H1 (cell line): ENCODE measurements around the gene MGST3. TPM values are rescaled to one million over a fixed set of nuclear protein-coding genes. Genes with fewer than 3 reads are reported as not detected.
A peak's percentile ranks its signal among the peaks of the same experiment; 100 is the strongest.

Experiments
- CTCF ChIA-PET: fragments of 300-600 bp; sonication (Branson Sonifier 250); formaldehyde crosslinking; loops from one replicate; lab custom pipeline; 2021; ENCODE audit not compliant: partially characterized antibody; lab: Charles Lee
- POLR2A ChIA-PET: fragments of 300-600 bp; sonication (Branson Sonifier 250); formaldehyde crosslinking; loops from one replicate; lab custom pipeline; 2021; ENCODE audit warnings: inconsistent platforms; ENCODE audit not compliant: partially characterized antibody; lab: Charles Lee
- DNase-seq, 2 experiments: peaks; one replicate each; pipeline versions ENCODE4 v3.0.0 to v3.0.0-alpha.2; 2010 to 2022; ENCODE audit warnings: low spot score in 2 of 2, low read depth in 1 of 2, mixed read lengths in 1 of 2
- FAIRE-seq: peaks from 2 replicates; lab custom pipeline; 2011; peaks lifted over from hg19 to GRCh38; lab: Jason Lieb, UNC
- H2AFZ ChIP-seq: 2 replicates; pipeline ENCODE4 v1.8.1; 2012; ENCODE audit warnings: low read length, inconsistent platforms
- H2AK5ac ChIP-seq: 2 replicates; pipeline ENCODE4 v1.6.1; 2013; ENCODE audit warnings: low read depth, low read length
- H2BK120ac ChIP-seq: replicated peaks from 2 replicates; pipeline ENCODE3; 2013; ENCODE audit warnings: low read depth, low read length, inconsistent platforms
- H2BK12ac ChIP-seq: 2 replicates; pipeline ENCODE4 v1.6.1; 2013; ENCODE audit warnings: low read depth, low read length
- H2BK15ac ChIP-seq: 2 replicates; pipeline ENCODE4 v1.6.1; 2013; ENCODE audit warnings: low read length
- H2BK20ac ChIP-seq: 2 replicates; pipeline ENCODE4 v1.6.1; 2013; ENCODE audit warnings: low read length
- H2BK5ac ChIP-seq: 2 replicates; pipeline ENCODE4 v1.6.1; 2013; ENCODE audit warnings: low read depth, low read length
- H3K14ac ChIP-seq: 2 replicates; pipeline ENCODE4 v1.6.1; 2013; ENCODE audit warnings: inconsistent platforms; ENCODE audit not compliant: insufficient read length
- H3K18ac ChIP-seq: 2 replicates; pipeline ENCODE4 v1.6.1; 2013; ENCODE audit warnings: low read length; ENCODE audit errors: extremely low read depth
- H3K23ac ChIP-seq: 2 replicates; pipeline ENCODE4 v1.6.1; 2013; ENCODE audit warnings: inconsistent platforms; ENCODE audit not compliant: insufficient read length
- H3K23me2 ChIP-seq: 2 replicates; pipeline ENCODE4 v1.6.1; 2013; ENCODE audit warnings: low read depth, low read length
- H3K27ac ChIP-seq: 2 replicates; pipeline ENCODE4 v1.6.1; 2011; ENCODE audit warnings: low read depth, low read length, inconsistent platforms
- H3K27me3 ChIP-seq, 4 experiments: replicated peaks in 1 of 4; 1 replicate in 1 of 4; 2 replicates in 3 of 4; pipeline versions ENCODE4 v1.6.1 to v1.8.1; 2011 to 2013; ENCODE audit warnings: low read length in 3 of 4, mild to moderate bottlenecking in 3 of 4, inconsistent platforms in 2 of 4, mixed read lengths in 2 of 4, moderate library complexity in 1 of 4; ENCODE audit not compliant: control insufficient read depth in 3 of 4, insufficient read depth in 3 of 4; ENCODE audit errors: extremely low read depth in 1 of 4
- H3K36me3 ChIP-seq, 4 experiments: 2 replicates each; pipeline versions ENCODE4 v1.6.1 to v1.8.1; 2011 to 2013; ENCODE audit warnings: mild to moderate bottlenecking in 4 of 4, low read length in 3 of 4, moderate library complexity in 2 of 4, control low read depth in 1 of 4, inconsistent platforms in 1 of 4; ENCODE audit not compliant: insufficient read depth in 4 of 4, control insufficient read depth in 2 of 4
- H3K4ac ChIP-seq: replicated peaks from 2 replicates; pipeline ENCODE3; 2013; ENCODE audit warnings: low read length, low read depth, mixed read lengths, inconsistent platforms; ENCODE audit not compliant: insufficient read length
- H3K4me1 ChIP-seq, 4 experiments: replicated peaks in 1 of 4; 1 replicate in 1 of 4; 2 replicates in 3 of 4; pipeline versions ENCODE4 v1.6.1 to v1.8.1; 2011 to 2013; ENCODE audit warnings: low read length in 3 of 4, inconsistent platforms in 2 of 4, mixed read lengths in 1 of 4; ENCODE audit not compliant: insufficient read depth in 4 of 4, control insufficient read depth in 3 of 4
- H3K4me2 ChIP-seq, 2 experiments: 2 replicates each; pipeline versions ENCODE4 v1.6.1 to v1.8.1; 2011 to 2013; ENCODE audit warnings: low read depth in 2 of 2, low read length in 2 of 2, control low read depth in 1 of 2, inconsistent platforms in 1 of 2, mild to moderate bottlenecking in 1 of 2; ENCODE audit not compliant: insufficient read depth in 1 of 2
- H3K4me3 ChIP-seq, 4 experiments: fragments of 200-600, 300-600 bp in 1 of 4; sonication (generic), shearing (Covaris generic), sonication (Bioruptor Twin) in 1 of 4; 2 replicates each; pipeline versions ENCODE4 v1.5.1 to v1.8.1; 2011 to 2016; ENCODE audit warnings: low read length in 4 of 4, low read depth in 3 of 4, control low read depth in 2 of 4, inconsistent platforms in 2 of 4, mild to moderate bottlenecking in 2 of 4, mixed read lengths in 1 of 4, moderate library complexity in 1 of 4; ENCODE audit not compliant: insufficient read depth in 2 of 4; ENCODE audit errors: extremely low read depth in 1 of 4
- H3K56ac ChIP-seq: replicated peaks from 2 replicates; pipeline ENCODE3; 2013; ENCODE audit warnings: low read depth, mild to moderate bottlenecking, mixed read lengths, low read length, inconsistent platforms; ENCODE audit not compliant: insufficient read length
- H3K79me1 ChIP-seq: 2 replicates; pipeline ENCODE4 v1.6.1; 2013; ENCODE audit warnings: low read depth, low read length, control low read depth
- H3K79me2 ChIP-seq, 2 experiments: 2 replicates each; pipeline versions ENCODE4 v1.6.1 to v1.8.1; 2012 to 2013; ENCODE audit warnings: low read length in 2 of 2, mild to moderate bottlenecking in 2 of 2, inconsistent platforms in 1 of 2; ENCODE audit not compliant: insufficient read depth in 2 of 2, control insufficient read depth in 1 of 2
- H3K9ac ChIP-seq, 4 experiments: replicated peaks in 1 of 4; 1 replicate in 1 of 4; 2 replicates in 3 of 4; pipeline versions ENCODE4 v1.6.1 to v1.8.1; 2011 to 2013; ENCODE audit warnings: low read depth in 3 of 4, low read length in 3 of 4, control low read depth in 2 of 4, mild to moderate bottlenecking in 2 of 4, moderate library complexity in 2 of 4, inconsistent platforms in 1 of 4; ENCODE audit errors: extremely low read depth in 1 of 4
- H3K9me3 ChIP-seq, 2 experiments: 2 replicates each; pipeline versions ENCODE4 v1.6.1 to v1.8.1; 2012 to 2013; ENCODE audit warnings: mild to moderate bottlenecking in 2 of 2, moderate library complexity in 2 of 2, control low read depth in 1 of 2, inconsistent platforms in 1 of 2, low read depth in 1 of 2, low read length in 1 of 2, mixed read lengths in 1 of 2; ENCODE audit not compliant: insufficient read depth in 2 of 2
- H4K20me1 ChIP-seq, 2 experiments: replicated peaks in 1 of 2; 2 replicates each; pipeline versions ENCODE3 to v1.8.1; 2011 to 2013; ENCODE audit warnings: inconsistent platforms in 2 of 2, low read length in 2 of 2, mild to moderate bottlenecking in 1 of 2; ENCODE audit not compliant: insufficient read depth in 2 of 2, control insufficient read depth in 1 of 2
- H4K5ac ChIP-seq: 2 replicates; pipeline ENCODE4 v1.6.1; 2013; ENCODE audit warnings: low read length, low read depth, mixed read lengths, inconsistent platforms; ENCODE audit not compliant: insufficient read length
- H4K8ac ChIP-seq: 2 replicates; pipeline ENCODE4 v1.8.0; 2013; ENCODE audit warnings: mild to moderate bottlenecking, moderate library complexity, low read length, inconsistent platforms; ENCODE audit not compliant: insufficient read depth; ENCODE audit errors: extremely low read depth
- H4K91ac ChIP-seq: replicated peaks from 2 replicates; pipeline ENCODE3; 2013; ENCODE audit warnings: low read length, mixed read lengths, inconsistent platforms; ENCODE audit not compliant: insufficient read length
- BCL11A ChIP-seq, 2 experiments: IDR thresholded peaks; one replicate each; pipeline ENCODE4 v1.6.1; 2011; ENCODE audit warnings: low read depth in 2 of 2, low read length in 2 of 2, mild to moderate bottlenecking in 2 of 2
- RBBP5 ChIP-seq: IDR thresholded peaks from 2 replicates; pipeline ENCODE4 v1.7.1; 2012; ENCODE audit warnings: low read depth, mild to moderate bottlenecking, inconsistent platforms, low read length, moderate library complexity, borderline replicate concordance
- RNF2 ChIP-seq: fragments of 200-900, 300-1000 bp; sonication (generic); IDR thresholded peaks from 2 replicates; pipeline ENCODE4 v1.7.1; 2016; ENCODE audit warnings: borderline replicate concordance, low read depth, mild to moderate bottlenecking, antibody characterized with exemption, low read length; ENCODE audit not compliant: poor library complexity, severe bottlenecking; ENCODE audit errors: missing control alignments
- RXRA ChIP-seq: IDR thresholded peaks from 2 replicates; pipeline ENCODE4 v1.6.1; 2011; ENCODE audit warnings: low read depth, mild to moderate bottlenecking, low read length, moderate library complexity; ENCODE audit not compliant: insufficient read depth
- TAF1 ChIP-seq: IDR thresholded peaks from 2 replicates; pipeline ENCODE4 v1.6.1; 2011; ENCODE audit warnings: mild to moderate bottlenecking, low read depth, low read length
- TCF12 ChIP-seq: IDR thresholded peaks from 2 replicates; pipeline ENCODE4 v1.6.1; 2011; ENCODE audit warnings: low read depth, mild to moderate bottlenecking, low read length
- YY1 ChIP-seq: IDR thresholded peaks from 2 replicates; pipeline ENCODE4 v1.6.1; 2011; ENCODE audit warnings: low read depth, mild to moderate bottlenecking, low read length
- WGBS, 2 experiments: shearing (Covaris generic) in 1 of 2; methylation state at CpG; one replicate each; pipeline versions ENCODE4 v1.1.6 to v1.1.7; 2013 to 2015; ENCODE audit warnings: low lambda C conversion rate in 2 of 2, mixed read lengths in 2 of 2, inconsistent platforms in 1 of 2, low coverage in 1 of 2, missing lambda C conversion rate in 1 of 2; ENCODE audit not compliant: insufficient replicate concordance in 2 of 2, insufficient coverage in 1 of 2, insufficient read length in 1 of 2; ENCODE audit errors: extremely low coverage in 1 of 2, missing lambda C conversion rate in 1 of 2; 5-methylcytosine and 5-hydroxymethylcytosine counted together
- polyA plus RNA-seq, 7 experiments: library from polyadenylated mRNA; depleted of rRNA in 3 of 7; stranded (reverse) in 5 of 7; unstranded in 2 of 7; fragments of >200 nt in 5 of 7; fragments of 200-250 nt in 2 of 7; gene quantifications; 1 replicate in 5 of 7; 2 replicates in 1 of 7; 4 replicates in 1 of 7; pipeline versions ENCODE4 v1.2.1 to v1.2.3, GENCODE V29; 2011 to 2013; ENCODE audit warnings: missing spikeins in 2 of 7, mixed read lengths in 2 of 7
- total RNA-seq: library from RNA; stranded (reverse); fragmentation: NEBNext Ultra II Directional; extraction: Animal tissue kit (Norgen Biotek cat#: 25700); gene quantifications from 2 replicates; pipeline ENCODE4 v1.2.1, GENCODE V29; 2021
- TF ChIP-seq, protein P1 (sequence below): IDR thresholded peaks from 2 replicates; pipeline ENCODE4 v1.6.1; 2012; ENCODE audit warnings: inconsistent platforms
- TF ChIP-seq, protein P2 (sequence below): IDR thresholded peaks from 2 replicates; pipeline ENCODE4 v1.6.1; 2012; ENCODE audit warnings: inconsistent platforms

MGST3 gene
- total and polyA plus RNA-seq, 2 of the 8 experiments (the other 6 are each of a cell fraction or from before 2014, with no cell fraction given), result 124 to 257 TPM

DNA sequence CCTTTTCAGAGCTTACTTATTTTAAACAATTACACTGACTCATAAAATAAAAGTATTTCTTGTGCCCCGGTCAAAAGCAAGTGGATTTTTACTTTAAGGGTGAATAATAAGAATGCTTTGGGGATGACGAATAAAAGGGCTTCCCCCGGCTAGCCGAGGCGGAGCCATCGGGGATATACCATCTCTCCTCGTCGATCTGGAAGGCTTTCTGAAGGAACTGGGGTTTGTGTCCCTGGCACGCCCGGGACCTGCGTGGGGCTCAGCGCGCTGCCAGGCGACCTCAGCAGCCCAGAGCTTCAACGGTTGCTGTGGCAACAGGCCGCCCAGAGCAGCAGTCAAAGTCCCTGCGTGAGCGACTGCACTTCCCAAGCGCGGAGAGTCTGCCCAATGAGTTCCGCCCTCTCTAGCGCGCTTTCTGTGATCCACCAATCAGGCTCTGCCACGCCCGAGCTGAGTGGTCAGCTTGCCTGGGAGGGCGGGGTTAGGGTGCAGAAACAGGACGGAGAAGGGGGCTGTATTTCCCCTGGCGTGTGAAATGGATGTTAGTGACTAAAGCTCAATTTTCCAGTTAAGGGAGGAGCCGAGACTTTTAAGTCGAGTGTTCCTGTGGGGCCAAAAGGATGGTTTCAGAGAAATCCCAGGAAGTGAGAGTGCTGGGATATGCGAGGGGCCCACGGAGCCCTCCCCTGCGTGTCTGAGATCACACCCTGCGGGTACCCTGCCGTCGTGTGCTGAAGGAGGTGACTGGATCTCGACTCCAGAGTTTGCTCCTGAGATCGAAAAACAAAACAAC is 33.0 kb upstream of the MGST3 start:
- H4K91ac ChIP-seq, result no peak overlapping the region
- H3K23me2 ChIP-seq, result no peaks in the 10 kb centered on the region; the same call in 1 of the 2 replicates
- H2BK120ac ChIP-seq, result no peak overlapping the region
- no peaks in the 10 kb centered on the region for H3K79me1 ChIP-seq
- peak overlapping the region; percentile 56; the same call in 1 of the 2 replicates for H3K27ac ChIP-seq
- H3K14ac ChIP-seq, result no peak overlapping the region
- H3K36me3 ChIP-seq, result no peaks in the 10 kb centered on the region
- WGBS, 2 experiments, result 1% methylated on average over 37 of the region's 38 CpGs; no CpG with 5 or more reads in 1 of the 2 experiments
- H3K4me2 ChIP-seq, result peak overlapping the region; percentile 80 to 92
- peak overlapping the region; percentile 34; the same call in 1 of the 2 replicates for H2BK15ac ChIP-seq
- no peak overlapping the region for H2BK12ac ChIP-seq
- no peaks in the 10 kb centered on the region for H3K9me3 ChIP-seq
- H3K18ac ChIP-seq, result peak overlapping the region; percentile 41; the same call in 1 of the 2 replicates
- H3K4ac ChIP-seq, result no peak overlapping the region
- no peak overlapping the region for H3K23ac ChIP-seq
- no peaks in the 10 kb centered on the region for H4K20me1 ChIP-seq
- H3K4me3 ChIP-seq, result peak overlapping the region; percentile 78 to 95 (median 85)
- FAIRE-seq (no peak), DNase-seq (peak; percentile 80 to 94)
- peak overlapping the region; percentile 39; the same call in 1 of the 2 replicates for H2AK5ac ChIP-seq
- peak overlapping the region; percentile 95 for H2AFZ ChIP-seq
- peak overlapping the region; percentile 55 for H4K5ac ChIP-seq
- H2BK5ac ChIP-seq, result peak overlapping the region; percentile 69; the same call in 1 of the 2 replicates
- H3K4me1 ChIP-seq, result peaks cover 0 to 4% (median 1%) of the 10 kb centered on the region in 4 experiments; a peak in 1 of 7 replicates
- peak overlapping the region in 3 of 4 experiments; percentile 71 to 88 (median 72); a peak in 6 of 7 replicates for H3K9ac ChIP-seq
- H4K8ac ChIP-seq, result peak overlapping the region; percentile 54; the same call in 1 of the 2 replicates
- H2BK20ac ChIP-seq, result peak overlapping the region; percentile 10; the same call in 1 of the 2 replicates
- ChIA-PET POLR2A (interaction anchor here (0.7 kb wide), 1 partner anchor 54 kb away, joined by 3 read pairs; no protein-coding TSS in a partner anchor), CTCF (interaction anchor here (0.6 to 20.1 kb wide), 9 partner anchors 14 to 316 kb away, joined by 3 to 337 read pairs (median 3); no protein-coding TSS in a partner anchor)
- H3K56ac ChIP-seq, result peak overlapping the region; percentile 8
- H3K27me3 ChIP-seq, result no peaks in the 10 kb centered on the region
- no peaks in the 10 kb centered on the region for H3K79me2 ChIP-seq
- TF ChIP-seq TAF1 (peak; percentile 50; the same call in 1 of the 2 replicates), RBBP5 (0 out of 2 replicates have a peak, but pooled peaks have one; percentile 46), BCL11A (IDR thresholded peaks at IDR 0.05; ENCODE audit: low read depth in 2 of 2, low read length in 2 of 2) (no peak), TCF12 (no peak), YY1 (no peak), RXRA (no peak), RNF2 (no peak)
- TF ChIP-seq, protein P1, sequence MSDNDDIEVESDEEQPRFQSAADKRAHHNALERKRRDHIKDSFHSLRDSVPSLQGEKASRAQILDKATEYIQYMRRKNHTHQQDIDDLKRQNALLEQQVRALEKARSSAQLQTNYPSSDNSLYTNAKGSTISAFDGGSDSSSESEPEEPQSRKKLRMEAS, result peak; percentile 31
- TF ChIP-seq, protein P2, sequence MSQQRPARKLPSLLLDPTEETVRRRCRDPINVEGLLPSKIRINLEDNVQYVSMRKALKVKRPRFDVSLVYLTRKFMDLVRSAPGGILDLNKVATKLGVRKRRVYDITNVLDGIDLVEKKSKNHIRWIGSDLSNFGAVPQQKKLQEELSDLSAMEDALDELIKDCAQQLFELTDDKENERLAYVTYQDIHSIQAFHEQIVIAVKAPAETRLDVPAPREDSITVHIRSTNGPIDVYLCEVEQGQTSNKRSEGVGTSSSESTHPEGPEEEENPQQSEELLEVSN, result peak; percentile 48; the same call in 1 of the 2 replicates
